ENCODE results near the gene PLEKHN1.
"Not testable (repeated sequence)": the region's sequence is repeated elsewhere in the genome, so short reads cannot be mapped to it uniquely, and the experiment has no call there.

The PLEKHN1 gene

GRCh38 chr1:942864-943533 lies 23.3 kb upstream of the PLEKHN1 start:
- no peak for DNase-seq

- no peak for DNase-seq
Measured at GRCh38 chr1:943545-944340, 22.5 kb upstream of the PLEKHN1 start.

GRCh38 chr1:944341-945325 lies 21.6 kb upstream of the PLEKHN1 start:
- DNase-seq, result no peak

- DNase-seq, result no peak
Measured at GRCh38 chr1:945688-946556, 20.4 kb upstream of the PLEKHN1 start.

- DNase-seq, result not testable (repeated sequence)
Measured at GRCh38 chr1:946811-947210, 19.5 kb upstream of the PLEKHN1 start.

- no peak for DNase-seq
Measured at GRCh38 chr1:947958-948357, 18.3 kb upstream of the PLEKHN1 start.

GRCh38 chr1:950268-950667 lies 16.0 kb upstream of the PLEKHN1 start:
- no peak for DNase-seq

GRCh38 chr1:950881-951280 lies 15.4 kb upstream of the PLEKHN1 start:
- no peak for DNase-seq

- DNase-seq, result no peak
Measured at GRCh38 chr1:951364-951763, 14.9 kb upstream of the PLEKHN1 start.

- DNase-seq, result no peak
Measured at GRCh38 chr1:952201-952600, 14.1 kb upstream of the PLEKHN1 start.

- no peak for DNase-seq
Measured at GRCh38 chr1:952603-953002, 13.7 kb upstream of the PLEKHN1 start.

- no peak for DNase-seq
Measured at GRCh38 chr1:953524-954320, 12.6 kb upstream of the PLEKHN1 start.

GRCh38 chr1:954927-955326 lies 11.4 kb upstream of the PLEKHN1 start:
- no peak for DNase-seq

- DNase-seq, result no peak
Measured at GRCh38 chr1:955474-955873, 10.8 kb upstream of the PLEKHN1 start.

- no peak for DNase-seq
Measured at GRCh38 chr1:956636-957035, 9.6 kb upstream of the PLEKHN1 start.

- DNase-seq, result peak; percentile 98
Measured at GRCh38 chr1:958823-959730, 7.2 kb upstream of the PLEKHN1 start, which contains the start of gene NOC2L. NOC2L (minus strand) TSS chr1:959256; CDS start chr1:959240, 16 bp downstream.

- DNase-seq, result no peak
Measured at GRCh38 chr1:959731-960362, 6.4 kb upstream of the PLEKHN1 start.

GRCh38 chr1:960363-961131 lies 5.7 kb upstream of the PLEKHN1 start, which contains the start of gene KLHL17:
KLHL17 (plus strand) TSS chr1:960584; CDS start chr1:960694, 110 bp downstream.
- peak; percentile 81 for DNase-seq
